Endothelial cell of umbilical vein (primary cell): ENCODE results near the gene MIS18A. TPM values are rescaled to one million over a fixed set of nuclear protein-coding genes. Genes with fewer than 3 reads are reported as not detected.

ENCODE experiments used
- BruUV-seq: library from RNA; stranded (reverse); fragments of 400-500 nt; replicated peaks from 2 replicates; lab custom pipeline; 2021; lab: Mats Ljungman, UMichigan
- CTCF ChIA-PET: fragments of 300-600, 350-600 bp; sonication (Branson Sonifier 250); formaldehyde crosslinking; loops from one replicate; lab custom pipeline; 2021; ENCODE audit warnings: antibody characterized with exemption, inconsistent platforms; lab: Charles Lee
- POLR2A ChIA-PET: fragments of 300-600, 350-600 bp; sonication (Branson Sonifier 250); formaldehyde crosslinking; loops from one replicate; lab custom pipeline; 2021; ENCODE audit warnings: antibody characterized with exemption, inconsistent platforms; lab: Charles Lee
- DNase-seq: peaks from one replicate; pipeline ENCODE4 v3.0.0-alpha.2; 2011; ENCODE audit warnings: low read depth, low spot score
- FAIRE-seq: peaks from 2 replicates; lab custom pipeline; 2011; peaks lifted over from hg19 to GRCh38; lab: Jason Lieb, UNC
- H2AFZ ChIP-seq: 2 replicates; pipeline ENCODE4 v1.6.0; 2012; ENCODE audit warnings: low read depth, low read length, control low read depth, inconsistent platforms
- H3K27ac ChIP-seq: 2 replicates; pipeline ENCODE4 v1.5.1; 2011; ENCODE audit warnings: low read depth, mild to moderate bottlenecking, control low read depth, low read length, moderate library complexity; ENCODE audit not compliant: insufficient read depth
- H3K27me3 ChIP-seq, 2 experiments: 2 replicates each; pipeline versions ENCODE4 v1.6.0 to v1.6.1; 2011; ENCODE audit warnings: low read length in 2 of 2, mixed read lengths in 1 of 2; ENCODE audit not compliant: control insufficient read depth in 2 of 2, insufficient read depth in 2 of 2
- H3K36me3 ChIP-seq, 2 experiments: 2 replicates in 1 of 2; 3 replicates in 1 of 2; pipeline ENCODE4 v1.5.1; 2011; ENCODE audit warnings: low read length in 2 of 2, mild to moderate bottlenecking in 1 of 2, moderate library complexity in 1 of 2; ENCODE audit not compliant: control insufficient read depth in 2 of 2, insufficient read depth in 2 of 2; ENCODE audit errors: extremely low read depth in 1 of 2
- H3K4me1 ChIP-seq: 3 replicates; pipeline ENCODE4 v1.5.1; 2011; ENCODE audit warnings: mild to moderate bottlenecking, low read length; ENCODE audit not compliant: control insufficient read depth, insufficient read depth; ENCODE audit errors: extremely low read depth
- H3K4me2 ChIP-seq: 2 replicates; pipeline ENCODE4 v1.6.1; 2011; ENCODE audit warnings: low read length, control low read depth, mixed read lengths; ENCODE audit not compliant: insufficient read depth
- H3K4me3 ChIP-seq, 3 experiments: fragments of 200-600 bp in 1 of 3; sonication (generic), shearing (Covaris generic) in 1 of 3; replicated peaks in 1 of 3; 2 replicates each; pipeline ENCODE4 v1.5.1; 2011 to 2016; ENCODE audit warnings: control low read depth in 3 of 3, low read length in 3 of 3, mild to moderate bottlenecking in 2 of 3, inconsistent platforms in 1 of 3, low read depth in 1 of 3, moderate library complexity in 1 of 3; ENCODE audit not compliant: insufficient read depth in 1 of 3
- H3K79me2 ChIP-seq: 2 replicates; pipeline ENCODE4 v1.6.0; 2012; ENCODE audit warnings: low read length, inconsistent platforms; ENCODE audit not compliant: control insufficient read depth, insufficient read depth
- H3K9ac ChIP-seq: replicated peaks from 2 replicates; pipeline ENCODE3; 2011; ENCODE audit warnings: low read length, control low read depth; ENCODE audit not compliant: insufficient read depth; ENCODE audit errors: extremely low read depth
- H3K9me1 ChIP-seq: replicated peaks from 3 replicates; pipeline ENCODE4 v1.6.0; 2011; ENCODE audit warnings: mild to moderate bottlenecking, low read length; ENCODE audit not compliant: control insufficient read depth, insufficient read depth; ENCODE audit errors: extremely low read depth
- H3K9me3 ChIP-seq: replicated peaks from 2 replicates; pipeline ENCODE4 v1.5.1; 2012; ENCODE audit warnings: low read length, inconsistent platforms; ENCODE audit not compliant: control insufficient read depth, insufficient read depth
- H4K20me1 ChIP-seq: replicated peaks from 2 replicates; pipeline ENCODE3; 2011; ENCODE audit warnings: mild to moderate bottlenecking, low read length; ENCODE audit not compliant: control insufficient read depth, insufficient read depth; ENCODE audit errors: extremely low read depth
- EZH2 ChIP-seq: IDR thresholded peaks from 2 replicates; pipeline ENCODE4 v1.6.1; 2012; ENCODE audit warnings: borderline replicate concordance, low read depth, mild to moderate bottlenecking, moderate library complexity, low read length, inconsistent platforms; ENCODE audit not compliant: severe bottlenecking
- FOS ChIP-seq: IDR thresholded peaks from 2 replicates; pipeline ENCODE4 v1.6.1; 2011; ENCODE audit warnings: mild to moderate bottlenecking, low read length, moderate library complexity, borderline replicate concordance; ENCODE audit not compliant: insufficient read depth
- GATA2 ChIP-seq: IDR thresholded peaks from 2 replicates; pipeline ENCODE4 v1.7.0; 2011; ENCODE audit warnings: low read depth, mild to moderate bottlenecking, moderate library complexity, mixed read lengths, low read length; ENCODE audit not compliant: insufficient read length, insufficient read depth
- JUN ChIP-seq: IDR thresholded peaks from 2 replicates; pipeline ENCODE4 v1.6.1; 2011; ENCODE audit warnings: borderline replicate concordance, low read depth; ENCODE audit not compliant: insufficient read length, insufficient read depth
- MYC ChIP-seq: IDR thresholded peaks from one replicate; pipeline ENCODE4 v1.6.1; 2011; ENCODE audit warnings: mild to moderate bottlenecking, low read depth, low read length
- POLR2A ChIP-seq: IDR thresholded peaks from 2 replicates; pipeline ENCODE4 v1.6.1; 2012; ENCODE audit warnings: low read depth, mild to moderate bottlenecking, control low read depth, low read length
- POLR2AphosphoS5 ChIP-seq: IDR thresholded peaks from 2 replicates; pipeline ENCODE4 v1.6.1; 2012; ENCODE audit warnings: low read depth, mild to moderate bottlenecking, control low read depth, low read length, moderate library complexity; ENCODE audit not compliant: insufficient read depth
- dilution Hi-C: fragments of 300-500 bp; cut with MboI; formaldehyde crosslinking; loops from one replicate; pipeline ENCODE4 v1.15.0; 2019; ENCODE audit warnings: low sequenced_read_pairs; ENCODE audit not compliant: extremely low pct_ligation_motif_present
- intact Hi-C: fragments of 100-400 bp; cut with micrococcal nuclease; formaldehyde crosslinking; loops from one replicate; pipeline ENCODE4 v1.10.0; 2022
- polyA plus RNA-seq, 4 experiments: library from polyadenylated mRNA; depleted of rRNA in 3 of 4; stranded (reverse) in 3 of 4; unstranded in 1 of 4; fragments of >200 nt; gene quantifications; 2 replicates each; pipeline versions ENCODE4 v1.2.1 to v1.2.3, GENCODE V29; 2011 to 2012; ENCODE audit warnings: missing spikeins in 1 of 4
- total RNA-seq: library from RNA; stranded (reverse); gene quantifications from 2 replicates; pipeline ENCODE4 v1.2.3, GENCODE V29; 2021
- TF ChIP-seq, protein P1 (sequence below): IDR thresholded peaks from 2 replicates; pipeline ENCODE4 v1.6.1; 2011; ENCODE audit not compliant: insufficient read depth, insufficient read length
- TF ChIP-seq, protein P2 (sequence below), 2 donors: IDR thresholded peaks; 1 replicate in 1 of 2; 2 replicates in 1 of 2; pipeline ENCODE4 v1.5.1; 2011; ENCODE audit warnings: low read length in 2 of 2, mild to moderate bottlenecking in 2 of 2, moderate library complexity in 2 of 2, control low read depth in 1 of 2, inconsistent platforms in 1 of 2, low read depth in 1 of 2; ENCODE audit not compliant: insufficient read depth in 1 of 2; ENCODE audit errors: extremely low read depth in 1 of 2

MIS18A gene
- total and polyA plus RNA-seq, 2 donors (not counting 3 experiments of a cell fraction or from before 2014, with no cell fraction given), result 7.9 to 19.7 TPM

DNA sequence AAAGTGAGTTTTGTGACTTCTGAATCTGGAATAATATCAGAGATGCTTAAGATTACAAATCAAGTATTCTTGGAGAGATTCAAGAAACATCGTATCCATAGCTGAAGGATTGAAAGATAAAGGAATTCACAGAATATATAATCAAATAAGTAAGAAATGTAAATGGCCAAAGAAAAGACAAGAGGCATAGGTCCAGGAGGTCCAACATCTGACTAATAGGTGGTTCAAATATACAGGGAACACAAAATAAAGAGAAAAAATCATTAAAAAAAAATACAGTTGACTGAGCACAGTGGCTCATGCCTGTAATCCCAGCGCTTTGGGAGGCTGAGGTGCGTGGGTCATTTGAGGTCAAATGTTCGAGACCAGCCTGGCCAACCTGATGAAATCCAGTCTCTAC, 6.6 kb upstream of the MIS18A start:
- intact Hi-C loops, result no loop called here
- H3K9ac ChIP-seq, result no peak overlapping the region
- H3K9me3 ChIP-seq, result no peaks in the 10 kb centered on the region
- no peak overlapping the region for H2AFZ ChIP-seq
- no peak for FAIRE-seq
- H3K4me2 ChIP-seq, result no peak overlapping the region
- dilution Hi-C loops, result no loop called here
- H4K20me1 ChIP-seq, result no peaks in the 10 kb centered on the region
- CTCF ChIA-PET, result interaction anchor here (1.1 kb wide), 1 partner anchor 315 kb away, joined by 3 read pairs; no protein-coding TSS in a partner anchor
- no peak overlapping the region for H3K27ac ChIP-seq
- BruUV-seq, result no TSS peak
- no peaks in the 10 kb centered on the region for H3K4me1 ChIP-seq
- H3K27me3 ChIP-seq, result no peaks in the 10 kb centered on the region
- DNase-seq, result no peak
- H3K4me3 ChIP-seq, result no peak overlapping the region
- TF ChIP-seq MYC (no peak), POLR2A (no peak), JUN (no peak), POLR2AphosphoS5 (no peak), GATA2 (no peak), EZH2 (no peak), FOS (no peak)
- TF ChIP-seq, protein P1, sequence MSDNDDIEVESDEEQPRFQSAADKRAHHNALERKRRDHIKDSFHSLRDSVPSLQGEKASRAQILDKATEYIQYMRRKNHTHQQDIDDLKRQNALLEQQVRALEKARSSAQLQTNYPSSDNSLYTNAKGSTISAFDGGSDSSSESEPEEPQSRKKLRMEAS, result no peak
- TF ChIP-seq, protein P2, sequence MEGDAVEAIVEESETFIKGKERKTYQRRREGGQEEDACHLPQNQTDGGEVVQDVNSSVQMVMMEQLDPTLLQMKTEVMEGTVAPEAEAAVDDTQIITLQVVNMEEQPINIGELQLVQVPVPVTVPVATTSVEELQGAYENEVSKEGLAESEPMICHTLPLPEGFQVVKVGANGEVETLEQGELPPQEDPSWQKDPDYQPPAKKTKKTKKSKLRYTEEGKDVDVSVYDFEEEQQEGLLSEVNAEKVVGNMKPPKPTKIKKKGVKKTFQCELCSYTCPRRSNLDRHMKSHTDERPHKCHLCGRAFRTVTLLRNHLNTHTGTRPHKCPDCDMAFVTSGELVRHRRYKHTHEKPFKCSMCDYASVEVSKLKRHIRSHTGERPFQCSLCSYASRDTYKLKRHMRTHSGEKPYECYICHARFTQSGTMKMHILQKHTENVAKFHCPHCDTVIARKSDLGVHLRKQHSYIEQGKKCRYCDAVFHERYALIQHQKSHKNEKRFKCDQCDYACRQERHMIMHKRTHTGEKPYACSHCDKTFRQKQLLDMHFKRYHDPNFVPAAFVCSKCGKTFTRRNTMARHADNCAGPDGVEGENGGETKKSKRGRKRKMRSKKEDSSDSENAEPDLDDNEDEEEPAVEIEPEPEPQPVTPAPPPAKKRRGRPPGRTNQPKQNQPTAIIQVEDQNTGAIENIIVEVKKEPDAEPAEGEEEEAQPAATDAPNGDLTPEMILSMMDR (IDR thresholded peaks at IDR 0.05; ENCODE audit: extremely low read depth in 1 of 2, insufficient read depth in 1 of 2, low read depth in 1 of 2, low read length in 2 of 2), result no peak
- POLR2A ChIA-PET, result no interaction called here
- no peaks in the 10 kb centered on the region for H3K79me2 ChIP-seq
- no peaks in the 10 kb centered on the region for H3K36me3 ChIP-seq
- H3K9me1 ChIP-seq, result no peaks in the 10 kb centered on the region
